ENCODE results near the gene VAT1. TPM values are rescaled to one million over a fixed set of nuclear protein-coding genes. Genes with fewer than 3 reads are reported as not detected.

VAT1 gene
- total RNA-seq, 4 donors from 2014 or later: 203 to 246 (median 228) TPM

GRCh38 chr17:42989726-42990652 lies 32.2 kb downstream of the VAT1 start:
- TF ChIP-seq CTCF (IDR thresholded peaks at IDR 0.05) (no peak), EP300 (IDR thresholded peaks at IDR 0.05) (no peak), POLR2A (IDR thresholded peaks at IDR 0.05) (no peak)
- no peak for DNase-seq (ENCODE audit: low spot score in 2 of 2)
- WGBS, 2 donors: 85 to 88% methylated on average over 6 of the region's 6 CpGs
- peaks cover 0 to 3% (median 0%) of the 10 kb centered on the region in 4 donors for H3K4me1 ChIP-seq
- peaks cover 7 to 84% (median 33%) of the 10 kb centered on the region in 3 donors for H3K36me3 ChIP-seq
- no peaks in the 10 kb centered on the region for H3K27me3 ChIP-seq
- no peak overlapping the region for H3K27ac ChIP-seq
- H3K9me3 ChIP-seq: no peaks in the 10 kb centered on the region
- H3K4me3 ChIP-seq: no peak overlapping the region

DNA sequence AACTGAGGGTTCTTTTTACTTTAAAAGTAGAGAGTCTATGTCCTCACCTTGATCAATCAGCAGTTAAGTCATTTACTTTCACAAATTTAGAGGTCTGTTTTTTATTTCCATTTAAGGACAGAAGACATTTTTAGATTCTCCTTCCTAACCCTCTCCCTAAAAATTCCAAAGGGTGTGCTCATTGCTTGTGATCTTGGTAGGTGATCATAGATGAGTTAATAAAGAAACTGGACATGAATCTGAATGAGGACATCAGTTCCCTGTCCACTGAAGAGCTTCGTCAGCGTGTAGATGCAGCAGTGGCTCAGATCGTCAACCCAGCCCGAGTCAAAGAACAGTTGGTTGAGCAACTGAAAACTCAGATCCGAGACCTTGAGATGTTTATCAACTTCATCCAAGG lies 33.0 kb downstream of the VAT1 start:
- H3K4me1 ChIP-seq: peaks cover 0 to 3% (median 0%) of the 10 kb centered on the region in 4 donors
- no peaks in the 10 kb centered on the region for H3K9me3 ChIP-seq
- TF ChIP-seq CTCF (IDR thresholded peaks at IDR 0.05): no peak
- TF ChIP-seq POLR2A (IDR thresholded peaks at IDR 0.05): no peak
- TF ChIP-seq EP300 (IDR thresholded peaks at IDR 0.05): no peak
- 96% methylated on average over 5 of the region's 5 CpGs for WGBS, 2 donors
- H3K4me3 ChIP-seq: no peak overlapping the region
- DNase-seq (ENCODE audit: low spot score in 2 of 2): no peak
- no peaks in the 10 kb centered on the region for H3K27me3 ChIP-seq
- H3K27ac ChIP-seq: no peak overlapping the region
- H3K36me3 ChIP-seq: peaks cover 7 to 81% (median 33%) of the 10 kb centered on the region in 3 donors

- no peaks in the 10 kb centered on the region for H3K27me3 ChIP-seq
These were observed 37.0 kb downstream of the VAT1 start for GRCh38 chr17:42985225-42985624.

GRCh38 chr17:42982266-42982665 lies 39.9 kb downstream of the VAT1 start:
- Histone ChIP-seq H3K36me3 (peaks cover 0 to 15% (median 2%) of the 10 kb centered on the region in 3 donors), H3K27ac (no peak overlapping the region), H3K4me1 (peaks cover 0 to 28% (median 17%) of the 10 kb centered on the region in 4 donors), H3K27me3 (no peaks in the 10 kb centered on the region), H3K9me3 (no peaks in the 10 kb centered on the region), H3K4me3 (no peak overlapping the region)
- no peak for DNase-seq (ENCODE audit: low spot score in 2 of 2)
- TF ChIP-seq POLR2A (IDR thresholded peaks at IDR 0.05) (no peak), EP300 (IDR thresholded peaks at IDR 0.05) (no peak), CTCF (IDR thresholded peaks at IDR 0.05) (no peak)

More at GRCh38 chr17:42985225-42985624, 37.0 kb downstream of the VAT1 start:
- TF ChIP-seq CTCF (IDR thresholded peaks at IDR 0.05) (no peak), POLR2A (IDR thresholded peaks at IDR 0.05) (no peak), EP300 (IDR thresholded peaks at IDR 0.05) (no peak)
- 0 to 53% methylated on average over 1 of the region's 1 CpG for WGBS, 2 donors
- Histone ChIP-seq H3K27ac (peak overlapping the region in 1 of 4 donors; percentile 24), H3K9me3 (no peaks in the 10 kb centered on the region), H3K4me3 (no peak overlapping the region), H3K4me1 (peaks cover 0 to 19% (median 14%) of the 10 kb centered on the region in 4 donors), H3K36me3 (peaks cover 5 to 44% (median 20%) of the 10 kb centered on the region in 3 donors)
- DNase-seq (ENCODE audit: low spot score in 2 of 2): no peak

DNA sequence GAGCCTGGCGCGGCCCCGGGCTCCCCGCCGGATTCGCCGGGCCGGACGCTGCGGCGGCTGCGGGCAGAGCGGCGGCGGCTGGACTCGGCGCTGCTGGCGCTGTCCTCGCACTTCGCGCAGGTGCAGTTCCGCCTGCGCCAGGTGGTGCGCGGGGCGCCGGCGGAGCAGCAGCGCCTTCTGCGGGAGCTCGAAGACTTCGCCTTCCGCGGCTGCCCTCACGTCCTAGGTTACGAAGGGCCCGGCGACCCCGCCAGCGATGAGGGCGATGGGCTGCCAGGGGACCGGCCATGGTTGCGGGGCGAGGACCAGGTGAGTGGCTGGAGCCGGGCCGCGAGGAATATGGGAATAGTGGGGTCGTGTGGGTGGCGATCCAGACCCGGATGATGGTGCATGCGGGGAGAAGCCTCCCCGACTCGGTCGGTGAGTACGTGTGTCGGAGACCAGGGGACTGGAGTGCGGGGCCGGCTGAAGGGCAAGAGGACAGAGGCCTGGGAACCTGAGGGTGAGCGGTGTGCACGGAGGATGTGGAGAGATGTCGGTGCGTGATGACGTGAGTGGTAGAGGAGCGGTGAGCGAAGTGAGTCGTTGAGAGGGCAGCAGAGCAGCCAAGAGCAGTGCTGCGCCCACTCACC lies 41.3 kb downstream of the VAT1 start:
- H3K27me3 ChIP-seq: no peaks in the 10 kb centered on the region
- DNase-seq (ENCODE audit: low spot score in 2 of 2): no peak
- peaks cover 0 to 6% (median 0%) of the 10 kb centered on the region in 3 donors for H3K36me3 ChIP-seq
- 0 to 1% methylated on average over 15 to 36 of the region's 67 CpGs for WGBS, 2 donors
- H3K4me3 ChIP-seq: peak overlapping the region; percentile 58 to 92 (median 82)
- peak overlapping the region; percentile 2 to 86 (median 79) for H3K27ac ChIP-seq
- TF ChIP-seq EP300 (IDR thresholded peaks at IDR 0.05): no peak
- TF ChIP-seq POLR2A (IDR thresholded peaks at IDR 0.05): no peak
- TF ChIP-seq CTCF (IDR thresholded peaks at IDR 0.05): peak in 1 of 5 experiments; percentile 17
- H3K9me3 ChIP-seq: no peaks in the 10 kb centered on the region
- peaks cover 0 to 25% (median 17%) of the 10 kb centered on the region in 4 donors for H3K4me1 ChIP-seq

Measured in tibial nerve (tissue), 4 donors.